Activated T-cell treated with anti-CD3 and anti-CD28 coated beads for 24 hours (primary cell): ENCODE measurements around the gene CTLA4.
A peak's percentile ranks its signal among the peaks of the same experiment; 100 is the strongest.
"Not testable (repeated sequence)": the region's sequence is repeated elsewhere in the genome, so short reads cannot be mapped to it uniquely, and the experiment has no call there.

Experiments used
- DNase-seq: peaks from one replicate; pipeline ENCODE4 v3.0.0-alpha.2; 2020; ENCODE audit warnings: low read depth

CTLA4 gene

GRCh38 chr2:203858176-203858575 is 9.4 kb upstream of the CTLA4 start:
- DNase-seq, result no peak

- no peak for DNase-seq
Observed at GRCh38 chr2:203859030-203859789, 8.4 kb upstream of the CTLA4 start.

- DNase-seq, result no peak
Observed at GRCh38 chr2:203861197-203861596, 6.4 kb upstream of the CTLA4 start.

GRCh38 chr2:203861607-203862006 is 6.0 kb upstream of the CTLA4 start:
- no peak for DNase-seq

- no peak for DNase-seq
Observed at GRCh38 chr2:203869223-203870042, 1.9 kb downstream of the CTLA4 start.

- no peak for DNase-seq
Observed at GRCh38 chr2:203870481-203870880, 2.9 kb downstream of the CTLA4 start.

GRCh38 chr2:203870941-203871340 is 3.4 kb downstream of the CTLA4 start:
- DNase-seq, result no peak

- no peak for DNase-seq
Observed at GRCh38 chr2:203871371-203871983, 3.9 kb downstream of the CTLA4 start.

GRCh38 chr2:203873461-203873860 is 5.9 kb downstream of the CTLA4 start:
- no peak for DNase-seq

- DNase-seq, result no peak
Observed at GRCh38 chr2:203873921-203874631, 6.5 kb downstream of the CTLA4 start.

- DNase-seq, result no peak
Observed at GRCh38 chr2:203875471-203875870, 7.9 kb downstream of the CTLA4 start.

GRCh38 chr2:203876328-203876727 is 8.8 kb downstream of the CTLA4 start:
- no peak for DNase-seq

- DNase-seq, result no peak
Observed at GRCh38 chr2:203878063-203878462, 10.5 kb downstream of the CTLA4 start.

- no peak for DNase-seq
Observed at GRCh38 chr2:203880557-203881125, 13.1 kb downstream of the CTLA4 start.

GRCh38 chr2:203881185-203881584 is 13.6 kb downstream of the CTLA4 start:
- not testable (repeated sequence) for DNase-seq

- DNase-seq, result no peak
Observed at GRCh38 chr2:203882551-203882950, 15.0 kb downstream of the CTLA4 start.

- DNase-seq, result no peak
Observed at GRCh38 chr2:203886661-203887151, 19.1 kb downstream of the CTLA4 start.

- DNase-seq, result no peak
Observed at GRCh38 chr2:203887677-203888076, 20.1 kb downstream of the CTLA4 start.

GRCh38 chr2:203889542-203889941 is 22.0 kb downstream of the CTLA4 start:
- DNase-seq, result no peak

- no peak for DNase-seq
Observed at GRCh38 chr2:203889944-203890343, 22.4 kb downstream of the CTLA4 start.

GRCh38 chr2:203890733-203891132 is 23.2 kb downstream of the CTLA4 start:
- no peak for DNase-seq

- peak; percentile 54 for DNase-seq
Observed at GRCh38 chr2:203891474-203891873, 23.9 kb downstream of the CTLA4 start.
